ENCODE results near the gene CAPN10.
"Not testable (repeated sequence)": the region's sequence is repeated elsewhere in the genome, so short reads cannot be mapped to it uniquely, and the experiment has no call there.

Gene CAPN10, protein sequence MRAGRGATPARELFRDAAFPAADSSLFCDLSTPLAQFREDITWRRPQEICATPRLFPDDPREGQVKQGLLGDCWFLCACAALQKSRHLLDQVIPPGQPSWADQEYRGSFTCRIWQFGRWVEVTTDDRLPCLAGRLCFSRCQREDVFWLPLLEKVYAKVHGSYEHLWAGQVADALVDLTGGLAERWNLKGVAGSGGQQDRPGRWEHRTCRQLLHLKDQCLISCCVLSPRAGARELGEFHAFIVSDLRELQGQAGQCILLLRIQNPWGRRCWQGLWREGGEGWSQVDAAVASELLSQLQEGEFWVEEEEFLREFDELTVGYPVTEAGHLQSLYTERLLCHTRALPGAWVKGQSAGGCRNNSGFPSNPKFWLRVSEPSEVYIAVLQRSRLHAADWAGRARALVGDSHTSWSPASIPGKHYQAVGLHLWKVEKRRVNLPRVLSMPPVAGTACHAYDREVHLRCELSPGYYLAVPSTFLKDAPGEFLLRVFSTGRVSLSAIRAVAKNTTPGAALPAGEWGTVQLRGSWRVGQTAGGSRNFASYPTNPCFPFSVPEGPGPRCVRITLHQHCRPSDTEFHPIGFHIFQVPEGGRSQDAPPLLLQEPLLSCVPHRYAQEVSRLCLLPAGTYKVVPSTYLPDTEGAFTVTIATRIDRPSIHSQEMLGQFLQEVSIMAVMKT

DNA sequence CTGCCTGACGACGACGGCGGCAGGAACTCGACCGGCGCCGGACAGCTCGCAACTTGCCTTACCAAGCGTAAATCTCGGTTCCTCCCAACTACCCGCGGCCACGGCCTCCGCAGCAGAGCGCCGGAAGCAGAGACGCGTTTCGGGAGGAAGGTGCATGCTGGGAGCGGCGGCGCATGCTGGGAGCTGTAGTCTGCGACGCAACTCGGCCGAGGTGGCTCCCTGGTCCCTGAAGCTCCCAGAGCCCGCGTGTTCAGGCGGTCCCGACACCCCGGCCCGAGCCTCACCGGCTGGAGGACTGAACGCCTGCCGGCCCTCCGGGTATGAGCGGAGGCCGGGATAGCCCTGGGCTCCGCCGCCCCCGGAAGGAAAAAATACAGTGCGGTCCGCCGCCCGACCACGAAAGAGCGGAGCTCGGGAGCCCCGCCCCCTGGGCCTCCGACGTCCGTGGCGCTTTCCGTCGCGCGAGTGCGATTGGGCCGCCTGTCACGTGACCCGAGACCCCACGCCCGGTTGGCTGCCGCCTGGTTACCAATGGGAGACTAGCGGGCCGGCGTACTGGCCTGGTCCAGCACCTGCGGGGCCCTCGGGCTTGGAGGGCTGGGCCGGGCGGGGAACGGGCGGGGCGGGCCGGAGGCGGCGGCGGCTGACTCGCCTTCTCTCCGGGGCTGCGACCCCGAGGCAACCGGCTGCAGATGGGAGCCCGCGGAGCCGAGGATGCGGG lies at the start of gene CAPN10:
Gene CAPN10 (plus strand): TSS at position 537 of the 721 bp plus-strand sequence. CDS start 178 bp downstream, at position 715.
- peak; percentile 98 for FAIRE-seq

DNA sequence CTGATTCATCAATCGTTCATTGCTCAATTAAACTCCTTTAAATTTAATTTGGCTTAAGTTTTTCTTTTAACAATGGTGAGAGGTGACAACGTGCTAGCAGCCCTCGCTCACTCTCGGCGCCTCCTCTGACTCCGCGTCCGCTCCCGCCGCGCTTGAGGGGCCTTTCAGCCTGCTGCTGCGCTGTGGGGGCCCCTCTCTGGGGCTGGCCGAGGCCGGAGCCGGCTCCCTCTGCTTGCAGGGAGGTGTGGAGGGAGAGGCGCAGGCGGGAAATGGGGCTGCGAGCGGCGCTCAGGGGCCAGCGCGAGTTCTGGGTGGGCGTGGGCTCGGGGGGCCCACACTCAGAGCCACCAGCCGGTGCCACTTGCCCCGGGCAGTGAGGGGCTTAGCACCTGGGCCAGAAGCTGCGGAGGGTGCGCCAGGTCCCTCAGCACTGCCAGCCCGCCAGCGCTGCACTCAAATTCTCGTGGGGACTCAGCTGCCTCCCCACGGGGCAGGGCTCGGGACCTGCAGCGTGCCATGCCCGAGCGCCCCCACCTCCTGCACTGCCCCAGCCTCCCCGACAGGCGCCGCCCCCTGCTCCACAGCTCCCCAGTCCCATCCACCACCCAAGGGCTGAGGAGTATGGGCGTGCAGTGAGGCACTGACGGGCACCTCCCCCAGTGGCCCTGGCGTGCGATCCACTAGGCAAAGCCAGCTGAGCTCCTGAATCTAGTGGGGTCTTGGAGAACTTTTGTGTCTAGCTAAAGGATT lies 48.3 kb upstream of the CAPN10 start:
- DNase-seq (ENCODE audit: insufficient read length, low spot score), result no peak
- no peak for FAIRE-seq

More for the DNA sequence above, at the start of gene CAPN10:
- peak; percentile 98 for DNase-seq (ENCODE audit: insufficient read length, low spot score)

DNA sequence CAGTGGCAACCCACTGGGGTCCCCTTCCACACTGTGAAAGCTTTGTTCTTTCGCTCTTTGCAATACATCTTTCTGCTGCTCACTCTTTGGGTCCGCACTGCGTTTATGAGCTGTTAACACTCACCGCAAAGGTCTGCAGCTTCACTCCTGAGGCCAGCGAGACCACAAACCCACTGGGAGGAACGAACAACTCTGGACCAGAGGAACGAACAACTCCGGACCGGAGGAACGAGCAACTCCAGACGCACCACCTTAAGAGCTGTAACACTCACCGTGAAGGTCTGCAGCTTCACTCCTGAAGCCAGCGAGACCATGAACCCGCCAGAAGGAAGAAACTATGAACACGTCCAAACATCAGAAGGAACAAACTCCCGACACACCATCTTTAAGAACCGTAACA lies 47.4 kb upstream of the CAPN10 start:
- FAIRE-seq; DNase-seq (ENCODE audit: insufficient read length, low spot score): not testable (repeated sequence)

DNA sequence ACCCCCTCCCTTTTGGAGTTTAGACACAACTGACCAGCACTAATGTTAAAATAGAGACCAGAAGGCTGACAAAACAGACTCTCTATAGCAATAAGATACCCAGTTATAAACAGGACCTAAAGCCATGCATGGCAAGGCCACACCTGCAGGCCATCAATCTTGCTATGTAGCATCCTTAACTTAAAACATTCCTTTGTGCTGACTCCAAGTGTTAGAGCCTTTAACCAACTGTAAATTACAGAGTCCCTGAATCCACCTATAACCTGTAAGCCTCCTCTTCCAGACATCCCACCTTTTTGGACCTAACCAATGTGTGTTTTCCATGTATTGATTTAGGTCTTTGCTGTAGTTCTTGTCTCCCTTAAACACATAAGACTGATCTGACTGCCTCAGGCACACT lies 46.6 kb upstream of the CAPN10 start:
- FAIRE-seq (no peak), DNase-seq (ENCODE audit: insufficient read length, low spot score) (no peak)

DNA sequence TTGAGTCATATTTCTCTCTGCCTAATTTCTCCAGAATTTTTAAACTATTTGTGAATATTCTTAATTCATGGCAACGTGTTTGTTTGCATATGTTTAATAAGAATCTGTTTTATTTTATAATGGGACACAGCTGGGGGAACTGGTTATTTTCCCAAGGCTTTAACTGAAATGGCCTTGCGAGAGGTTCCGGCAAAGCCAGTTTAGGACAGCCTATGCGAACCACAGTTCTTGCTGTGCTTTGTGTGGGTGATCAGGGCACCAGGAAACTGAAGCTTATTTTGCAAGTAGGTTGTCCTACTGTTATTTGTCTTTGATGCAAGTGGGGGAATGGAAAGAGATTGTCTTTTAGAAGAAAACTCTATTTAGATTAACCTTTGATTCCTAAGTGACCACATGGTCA lies 35.2 kb upstream of the CAPN10 start:
- FAIRE-seq, result no peak
- no peak for DNase-seq (ENCODE audit: insufficient read length, low spot score)

DNA sequence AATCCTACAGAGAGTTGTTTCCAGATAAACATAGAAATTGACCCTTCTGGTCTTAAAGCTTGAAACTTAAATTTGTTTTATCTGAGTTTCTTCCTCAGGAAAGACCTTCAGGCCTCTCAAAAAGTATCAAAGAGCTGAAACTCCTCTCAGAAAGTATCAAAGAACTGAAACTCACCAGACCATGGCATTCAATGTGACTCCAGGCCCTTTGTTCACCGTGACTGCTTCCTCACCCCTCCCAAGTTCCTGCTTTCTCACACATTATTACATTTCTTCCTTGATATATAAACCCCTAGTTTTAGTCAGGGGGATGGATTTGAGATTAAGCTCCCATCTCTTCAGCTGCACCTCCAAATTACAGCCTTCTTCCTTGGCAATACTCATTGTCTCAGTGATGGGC lies 34.7 kb upstream of the CAPN10 start:
- no peak for FAIRE-seq
- no peak for DNase-seq (ENCODE audit: insufficient read length, low spot score)

DNA sequence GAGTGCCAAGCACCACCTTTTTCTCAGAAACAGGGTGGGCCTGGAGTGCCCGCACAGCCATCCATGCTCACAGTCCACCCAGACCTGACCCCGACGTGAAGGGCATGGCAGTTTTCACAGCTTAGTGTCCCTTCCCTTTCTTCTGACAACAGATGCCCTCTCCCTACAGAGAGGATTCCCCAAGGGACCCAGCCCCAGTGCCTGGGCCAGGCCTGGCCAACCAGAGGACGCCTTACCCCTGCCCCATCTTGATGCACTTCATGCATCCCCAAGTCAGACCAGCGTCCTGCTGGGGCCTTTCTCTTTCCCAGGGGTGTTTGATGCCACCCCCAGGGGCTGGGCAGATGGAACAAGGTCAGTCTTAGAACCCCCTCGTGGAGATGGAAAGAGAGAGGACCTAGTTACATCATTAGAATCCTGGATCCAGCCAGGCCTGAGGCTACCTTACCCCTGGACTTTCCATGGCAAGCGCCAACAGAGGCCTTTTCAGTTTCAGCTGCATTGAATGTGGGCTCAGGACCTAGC lies 32.5 kb upstream of the CAPN10 start:
- DNase-seq (ENCODE audit: insufficient read length, low spot score), result no peak
- no peak for FAIRE-seq

DNA sequence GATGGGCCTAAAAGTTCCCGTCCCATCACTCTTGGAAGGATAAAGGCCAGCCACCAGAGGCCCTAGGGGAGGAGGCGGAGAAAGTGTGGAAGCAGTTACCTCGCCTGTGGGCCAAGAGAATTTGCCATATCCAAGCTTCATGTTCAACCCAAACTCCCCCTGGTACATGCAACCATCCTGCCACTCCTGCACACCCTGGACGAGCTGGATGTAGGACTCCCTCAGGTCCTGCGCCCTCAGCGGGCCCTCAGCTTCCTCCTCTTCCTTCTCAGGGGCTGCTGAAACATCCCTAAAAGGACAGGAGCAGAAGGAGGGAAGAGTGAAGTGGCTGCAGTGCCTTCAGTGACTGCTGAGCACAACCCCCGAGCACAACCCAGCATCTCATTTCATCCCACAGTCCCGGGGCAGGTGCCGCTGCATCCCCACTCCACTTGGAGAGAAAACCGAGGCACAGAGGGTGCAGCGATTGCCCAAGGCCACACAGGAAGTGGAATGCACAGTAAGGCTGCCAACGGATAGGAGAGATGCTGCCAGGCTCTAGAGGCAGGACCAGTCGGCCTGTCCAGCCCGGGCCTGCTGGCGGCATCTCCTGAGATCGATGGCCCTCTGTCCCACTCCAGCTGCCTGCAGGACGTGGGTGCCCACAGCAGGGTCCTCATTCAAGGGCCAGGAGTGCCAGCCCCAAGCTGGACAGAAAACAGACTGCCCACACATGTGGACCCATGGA lies 31.6 kb upstream of the CAPN10 start:
- no peak for FAIRE-seq

DNA sequence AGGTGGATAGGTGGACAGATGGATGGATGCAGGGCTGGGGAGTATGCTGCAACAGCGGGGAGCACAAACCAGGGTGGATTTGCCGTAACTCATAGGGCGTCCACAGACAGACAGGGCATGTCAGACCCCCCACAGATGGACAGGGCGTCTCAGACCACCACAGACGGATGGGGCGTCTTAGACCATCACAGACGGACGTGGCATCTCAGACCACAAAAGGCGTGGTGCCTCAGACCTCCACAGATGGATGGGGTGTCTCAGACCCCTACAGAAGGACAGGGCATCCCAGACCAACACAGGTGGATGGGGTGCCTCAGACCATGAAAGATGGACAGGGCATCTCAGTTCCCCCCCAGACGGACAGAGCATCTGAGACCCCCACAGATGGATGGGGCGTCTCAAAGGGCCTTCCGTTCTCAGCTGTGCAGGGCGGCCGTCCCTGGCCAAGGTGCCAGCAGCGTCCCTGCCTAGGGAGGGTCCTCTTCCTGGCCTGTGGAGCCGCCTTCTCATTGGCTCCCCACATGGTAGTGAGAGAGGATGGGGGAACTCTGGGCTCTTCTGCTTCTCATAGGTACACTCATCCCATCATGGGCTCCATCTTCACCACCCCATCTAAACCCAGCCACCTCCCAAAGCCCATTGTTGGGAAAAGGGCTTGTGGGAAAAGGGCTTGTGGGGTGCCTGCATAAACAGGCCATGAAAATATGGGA lies 30.8 kb upstream of the CAPN10 start:
- FAIRE-seq, result no peak
- no peak for DNase-seq (ENCODE audit: insufficient read length, low spot score)

More for the DNA sequence above, 31.6 kb upstream of the CAPN10 start:
- no peak for DNase-seq (ENCODE audit: insufficient read length, low spot score)

DNA sequence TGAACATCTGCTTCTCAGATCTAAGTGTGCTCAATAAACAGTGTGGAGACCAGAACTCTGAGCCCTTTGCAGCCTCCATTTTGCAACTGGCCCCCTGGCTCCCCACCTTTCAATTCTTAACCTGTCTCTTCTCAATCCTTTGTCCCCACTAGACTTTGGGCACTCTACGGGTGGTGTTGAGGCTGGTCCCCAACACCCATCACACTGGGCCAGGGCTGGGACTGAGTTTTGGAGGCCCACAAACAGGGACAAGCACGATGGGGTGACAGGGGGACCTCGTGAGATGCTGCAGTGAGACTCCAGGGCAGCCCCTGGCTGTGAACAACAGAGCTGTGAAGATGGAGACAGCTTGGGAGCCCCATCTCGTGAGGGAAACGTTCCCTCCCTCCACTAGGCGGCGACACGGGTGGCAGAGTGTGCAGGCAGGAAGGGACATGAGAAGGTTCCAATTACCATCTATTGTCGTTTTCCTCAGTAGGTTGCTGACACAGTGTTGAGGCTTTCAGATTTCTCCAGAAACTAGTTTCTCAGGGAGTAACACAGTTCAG lies 29.9 kb upstream of the CAPN10 start:
- FAIRE-seq (no peak), DNase-seq (ENCODE audit: insufficient read length, low spot score) (peak; percentile 40)

DNA sequence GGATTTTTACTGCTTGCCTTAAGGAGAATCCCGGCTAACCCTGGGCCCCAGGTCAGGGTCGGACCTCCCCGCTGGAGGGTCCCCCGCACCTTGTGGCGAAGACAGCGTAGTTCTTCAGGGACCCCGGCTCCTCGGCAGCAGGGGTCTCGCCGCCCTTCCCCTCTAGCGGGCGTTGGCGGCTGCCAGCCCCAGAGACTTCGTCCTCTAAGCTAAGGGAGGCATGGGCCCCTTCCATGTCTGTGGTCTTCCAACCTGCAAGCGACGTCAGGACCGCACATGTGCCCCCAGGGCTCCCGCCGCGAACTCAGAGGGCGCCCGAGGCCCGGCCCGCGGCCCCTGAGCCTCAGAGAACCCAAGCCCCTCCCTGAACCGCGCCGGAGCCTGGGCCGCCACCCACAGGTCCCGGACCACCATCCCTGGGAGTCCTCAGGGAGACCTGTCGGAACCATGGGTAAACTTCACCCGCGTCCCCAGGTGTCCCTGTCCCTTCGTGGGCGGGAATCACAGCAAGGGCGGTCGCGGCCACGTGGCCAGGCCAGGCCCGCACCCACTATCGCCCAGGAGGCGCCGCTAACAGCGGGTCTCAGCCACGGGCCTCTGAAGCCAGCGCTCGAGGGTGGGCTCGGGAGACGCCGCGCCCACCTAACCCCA lies 29.3 kb upstream of the CAPN10 start:
- DNase-seq (ENCODE audit: insufficient read length, low spot score) (no peak), FAIRE-seq (no peak)

DNA sequence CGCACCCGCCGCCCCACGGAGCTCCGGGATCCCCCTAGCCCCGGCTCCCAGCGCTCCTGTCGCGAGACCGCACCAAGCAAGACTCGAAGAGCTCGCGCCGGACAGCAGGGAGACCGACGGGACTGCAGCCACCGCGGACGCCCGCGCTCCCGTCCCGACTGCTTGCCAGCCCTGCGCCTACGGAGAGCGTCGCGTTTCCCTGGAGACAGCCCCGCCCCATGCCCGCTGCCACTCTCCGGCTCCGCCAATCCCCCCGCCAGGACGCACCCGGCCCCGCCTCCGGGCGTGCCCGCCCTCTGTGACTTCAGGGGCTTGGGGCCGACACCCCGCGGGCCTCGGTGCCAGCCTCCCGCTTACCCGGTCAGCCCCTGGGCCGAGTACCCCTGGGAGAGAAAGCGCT lies 28.7 kb upstream of the CAPN10 start, which contains the start of gene ANKMY1:
Gene ANKMY1 (minus strand): TSS at position 181 of the 400 bp plus-strand sequence. CDS start 653 bp downstream, outside the sequence.
- no peak for DNase-seq (ENCODE audit: insufficient read length, low spot score)
- no peak for FAIRE-seq

DNA sequence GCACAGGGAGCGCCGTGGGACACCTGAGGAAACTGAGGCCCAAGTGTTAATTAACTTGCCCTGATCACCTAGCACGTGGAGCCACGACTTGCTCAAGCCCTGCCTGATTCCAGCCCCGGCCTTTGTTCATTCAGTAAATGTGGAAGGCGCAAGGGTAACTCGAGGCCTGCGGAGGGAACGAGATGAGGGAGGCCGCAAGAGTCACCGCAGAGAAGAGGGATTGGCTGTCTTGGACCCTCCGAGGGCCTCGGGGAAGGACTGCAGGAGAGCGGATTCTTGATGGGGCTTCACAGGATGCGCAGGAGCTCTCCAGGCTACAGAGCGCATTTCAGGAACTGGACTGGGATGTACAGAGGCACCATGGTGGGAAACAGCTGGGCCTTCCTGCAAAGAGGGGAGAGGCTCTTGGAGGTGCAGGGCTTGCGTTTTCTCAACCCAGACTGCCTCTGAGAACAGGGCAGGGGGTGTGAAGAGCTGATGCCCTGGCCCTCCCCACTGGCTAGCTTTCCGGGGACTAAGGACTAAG lies 28.2 kb upstream of the CAPN10 start:
- no peak for FAIRE-seq
- no peak for DNase-seq (ENCODE audit: insufficient read length, low spot score)

DNA sequence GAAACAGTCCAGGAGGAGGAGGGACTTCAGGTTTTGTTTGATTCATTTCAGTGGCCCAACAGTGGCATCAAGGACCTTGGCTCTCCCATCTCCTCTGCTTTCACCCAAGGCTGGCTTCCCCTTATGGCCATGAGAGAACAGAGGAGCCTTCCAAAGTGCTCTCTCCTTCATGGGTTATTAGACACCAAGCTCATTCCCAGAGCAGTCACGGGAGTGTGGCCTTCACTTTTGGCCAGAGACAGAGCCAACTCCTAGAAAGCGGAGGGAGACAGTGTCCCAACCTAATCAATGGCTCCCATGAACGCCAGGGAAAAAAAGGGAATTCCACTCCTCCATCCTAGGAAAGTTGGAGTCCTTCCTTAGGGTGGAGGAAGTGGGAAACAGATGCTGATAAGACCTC lies 27.2 kb upstream of the CAPN10 start:
- DNase-seq (ENCODE audit: insufficient read length, low spot score) (no peak), FAIRE-seq (no peak)

DNA sequence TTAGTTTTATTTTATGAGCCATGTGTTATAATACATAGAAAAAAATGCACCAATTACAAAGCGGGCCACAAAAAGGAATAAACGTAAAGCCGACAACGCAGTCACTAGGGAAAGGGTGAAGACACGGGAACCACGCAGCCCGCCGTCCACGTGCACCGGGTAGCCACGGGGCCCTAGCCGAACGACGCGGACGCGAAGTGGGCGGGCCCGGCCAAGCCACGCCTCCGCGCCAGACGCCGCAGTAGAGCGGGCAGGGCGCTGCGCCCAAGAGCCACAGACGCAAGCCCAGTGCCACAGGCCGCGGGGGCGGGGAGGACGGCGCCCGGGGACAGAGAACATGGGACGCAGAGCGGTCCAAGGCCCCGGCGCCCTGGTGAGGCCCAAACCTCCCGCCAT lies 26.5 kb upstream of the CAPN10 start, which contains the start of gene DUSP28:
Gene DUSP28 (plus strand): TSS at position 274 of the 396 bp plus-strand sequence. CDS start 328 bp downstream, outside the sequence.
- DNase-seq (ENCODE audit: insufficient read length, low spot score) (peak; percentile 89), FAIRE-seq (peak; percentile 83)

DNA sequence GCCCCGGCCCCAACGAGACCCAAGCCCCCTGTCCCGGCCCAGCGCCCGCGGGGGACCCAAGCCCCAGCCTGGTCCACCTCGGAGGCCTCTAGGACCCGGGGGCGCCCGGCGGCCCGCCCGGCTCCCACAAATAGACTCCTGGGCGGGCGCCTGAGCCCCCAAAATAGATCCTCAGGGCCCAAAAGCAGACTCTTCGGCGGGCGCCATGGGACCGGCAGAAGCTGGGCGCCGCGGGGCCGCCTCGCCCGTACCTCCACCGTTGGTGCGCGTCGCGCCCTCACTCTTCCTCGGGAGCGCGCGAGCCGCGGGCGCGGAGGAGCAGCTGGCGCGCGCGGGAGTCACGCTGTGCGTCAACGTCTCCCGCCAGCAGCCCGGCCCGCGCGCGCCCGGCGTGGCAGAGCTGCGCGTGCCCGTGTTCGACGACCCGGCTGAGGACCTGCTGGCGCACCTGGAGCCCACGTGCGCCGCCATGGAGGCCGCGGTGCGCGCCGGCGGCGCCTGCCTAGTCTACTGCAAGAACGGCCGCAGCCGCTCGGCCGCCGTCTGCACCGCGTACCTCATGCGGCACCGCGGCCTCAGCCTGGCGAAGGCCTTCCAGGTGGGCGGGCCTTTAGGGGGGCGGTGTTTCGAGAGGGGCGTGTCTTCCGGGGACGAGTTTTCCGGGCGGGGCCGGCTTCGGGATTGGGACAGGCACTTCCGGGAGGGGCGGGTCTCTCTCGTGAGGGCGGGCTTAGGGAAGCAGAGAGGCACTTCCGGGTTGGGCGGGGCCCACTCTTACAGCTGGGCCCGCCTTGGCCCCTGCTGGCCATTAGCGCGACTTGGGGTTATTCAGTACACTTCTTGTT lies 25.8 kb upstream of the CAPN10 start:
- peak; percentile 83 for DNase-seq (ENCODE audit: insufficient read length, low spot score)
- FAIRE-seq, result peak; percentile 81
